DMS114 treated with DMSO at 0.1 percent for 48 hours (cell line): ENCODE results near the gene WNT2B.
A peak's percentile ranks its signal among the peaks of the same experiment; 100 is the strongest.
"Not testable (repeated sequence)": the region's sequence is repeated elsewhere in the genome, so short reads cannot be mapped to it uniquely, and the experiment has no call there.

Source experiments
- DNase-seq: peaks from one replicate; lab custom pipeline; 2025; ENCODE audit not compliant: unreplicated experiment; lab: John Stamatoyannopoulos, UW

WNT2B gene

GRCh38 chr1:112508278-112509004 is at the start of gene WNT2B:
Gene WNT2B (plus strand): TSS chr1:112508965. CDS start chr1:112509263, 298 bp downstream.
- no peak for DNase-seq

GRCh38 chr1:112460615-112461014 is 48.1 kb upstream of the WNT2B start:
- no peak for DNase-seq

- no peak for DNase-seq
Observed at GRCh38 chr1:112461200-112461871, 47.4 kb upstream of the WNT2B start.

- no peak for DNase-seq
Observed at GRCh38 chr1:112462953-112463279, 45.8 kb upstream of the WNT2B start.

- DNase-seq, result no peak
Observed at GRCh38 chr1:112464501-112464900, 44.3 kb upstream of the WNT2B start.

- no peak for DNase-seq
Observed at GRCh38 chr1:112465122-112465521, 43.6 kb upstream of the WNT2B start.

- peak; percentile 85 for DNase-seq
Observed at GRCh38 chr1:112466078-112466660, 42.6 kb upstream of the WNT2B start.

- DNase-seq, result not testable (repeated sequence)
Observed at GRCh38 chr1:112470324-112470723, 38.4 kb upstream of the WNT2B start.

- DNase-seq, result no peak
Observed at GRCh38 chr1:112470966-112471365, 37.8 kb upstream of the WNT2B start.

GRCh38 chr1:112472142-112472541 is 36.6 kb upstream of the WNT2B start:
- no peak for DNase-seq

- no peak for DNase-seq
Observed at GRCh38 chr1:112477550-112477949, 31.2 kb upstream of the WNT2B start.

- DNase-seq, result no peak
Observed at GRCh38 chr1:112478314-112478713, 30.5 kb upstream of the WNT2B start.

GRCh38 chr1:112486063-112486462 is 22.7 kb upstream of the WNT2B start:
- DNase-seq, result not testable (repeated sequence)

GRCh38 chr1:112487686-112488085 is 21.1 kb upstream of the WNT2B start:
- not testable (repeated sequence) for DNase-seq

- DNase-seq, result no peak
Observed at GRCh38 chr1:112488141-112488540, 20.6 kb upstream of the WNT2B start.

GRCh38 chr1:112492076-112492475 is 16.7 kb upstream of the WNT2B start:
- DNase-seq, result no peak

GRCh38 chr1:112493351-112493750 is 15.4 kb upstream of the WNT2B start:
- DNase-seq, result no peak

GRCh38 chr1:112496290-112496689 is 12.5 kb upstream of the WNT2B start:
- no peak for DNase-seq

GRCh38 chr1:112501810-112502641 is 6.7 kb upstream of the WNT2B start:
- DNase-seq, result no peak

- no peak for DNase-seq
Observed at GRCh38 chr1:112502826-112503225, 5.9 kb upstream of the WNT2B start.

- no peak for DNase-seq
Observed at GRCh38 chr1:112504001-112504660, 4.6 kb upstream of the WNT2B start.
